PFSK-1 (cell line): ENCODE results near the gene TIAM1.

Experiments used
- FOXP2 ChIP-seq: optimal IDR thresholded peaks from 2 replicates; pipeline ENCODE3; 2011; ENCODE audit warnings: borderline replicate concordance, control low read depth, inconsistent platforms; ENCODE audit not compliant: insufficient read depth; ENCODE audit errors: extremely low read length, extremely low read depth
- POLR2AphosphoS5 ChIP-seq: IDR thresholded peaks from 2 replicates; pipeline ENCODE4 v1.6.1; 2012; ENCODE audit warnings: low read depth, mild to moderate bottlenecking, control low read depth, low read length, moderate library complexity
- SIN3A ChIP-seq: IDR thresholded peaks from 2 replicates; pipeline ENCODE4 v1.6.1; 2012; ENCODE audit warnings: mild to moderate bottlenecking, low read length, moderate library complexity, borderline replicate concordance; ENCODE audit not compliant: insufficient read depth
- TAF1 ChIP-seq: IDR thresholded peaks from 2 replicates; pipeline ENCODE4 v1.6.1; 2012; ENCODE audit warnings: low read length, control low read depth, borderline replicate concordance; ENCODE audit not compliant: insufficient read depth
- TF ChIP-seq, protein P1 (sequence below), 2 experiments: IDR thresholded peaks; 2 replicates each; pipeline versions ENCODE4 v1.6.1 to v1.8.0; 2011 to 2012; ENCODE audit warnings: low read depth in 2 of 2, low read length in 2 of 2, control low read depth in 1 of 2, inconsistent platforms in 1 of 2, mild to moderate bottlenecking in 1 of 2, moderate library complexity in 1 of 2; ENCODE audit not compliant: insufficient read depth in 1 of 2

DNA sequence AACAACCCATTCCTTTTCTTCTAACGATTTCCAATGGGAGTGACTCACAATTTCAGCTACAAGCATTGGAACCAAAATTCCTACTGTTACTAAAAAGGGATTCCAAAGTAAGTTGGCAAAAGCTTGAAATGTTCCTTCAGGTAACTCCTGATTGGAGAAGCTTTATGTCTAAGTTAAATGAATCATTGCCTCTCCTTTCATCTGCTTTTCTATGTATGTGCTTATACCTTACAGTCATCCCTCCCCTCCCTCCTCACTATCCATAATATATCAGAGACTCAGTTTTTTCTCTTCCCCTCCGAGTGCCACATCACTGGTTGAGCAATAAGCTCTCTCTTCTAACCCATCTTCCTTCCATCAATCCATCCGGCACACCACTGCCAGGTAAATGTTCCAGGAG lies 86.8 kb downstream of the TIAM1 start:
- TF ChIP-seq, protein P1, sequence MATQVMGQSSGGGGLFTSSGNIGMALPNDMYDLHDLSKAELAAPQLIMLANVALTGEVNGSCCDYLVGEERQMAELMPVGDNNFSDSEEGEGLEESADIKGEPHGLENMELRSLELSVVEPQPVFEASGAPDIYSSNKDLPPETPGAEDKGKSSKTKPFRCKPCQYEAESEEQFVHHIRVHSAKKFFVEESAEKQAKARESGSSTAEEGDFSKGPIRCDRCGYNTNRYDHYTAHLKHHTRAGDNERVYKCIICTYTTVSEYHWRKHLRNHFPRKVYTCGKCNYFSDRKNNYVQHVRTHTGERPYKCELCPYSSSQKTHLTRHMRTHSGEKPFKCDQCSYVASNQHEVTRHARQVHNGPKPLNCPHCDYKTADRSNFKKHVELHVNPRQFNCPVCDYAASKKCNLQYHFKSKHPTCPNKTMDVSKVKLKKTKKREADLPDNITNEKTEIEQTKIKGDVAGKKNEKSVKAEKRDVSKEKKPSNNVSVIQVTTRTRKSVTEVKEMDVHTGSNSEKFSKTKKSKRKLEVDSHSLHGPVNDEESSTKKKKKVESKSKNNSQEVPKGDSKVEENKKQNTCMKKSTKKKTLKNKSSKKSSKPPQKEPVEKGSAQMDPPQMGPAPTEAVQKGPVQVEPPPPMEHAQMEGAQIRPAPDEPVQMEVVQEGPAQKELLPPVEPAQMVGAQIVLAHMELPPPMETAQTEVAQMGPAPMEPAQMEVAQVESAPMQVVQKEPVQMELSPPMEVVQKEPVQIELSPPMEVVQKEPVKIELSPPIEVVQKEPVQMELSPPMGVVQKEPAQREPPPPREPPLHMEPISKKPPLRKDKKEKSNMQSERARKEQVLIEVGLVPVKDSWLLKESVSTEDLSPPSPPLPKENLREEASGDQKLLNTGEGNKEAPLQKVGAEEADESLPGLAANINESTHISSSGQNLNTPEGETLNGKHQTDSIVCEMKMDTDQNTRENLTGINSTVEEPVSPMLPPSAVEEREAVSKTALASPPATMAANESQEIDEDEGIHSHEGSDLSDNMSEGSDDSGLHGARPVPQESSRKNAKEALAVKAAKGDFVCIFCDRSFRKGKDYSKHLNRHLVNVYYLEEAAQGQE (IDR thresholded peaks at IDR 0.05; ENCODE audit: insufficient read depth in 1 of 2, low read depth in 2 of 2, low read length in 2 of 2): no peak
- TF ChIP-seq POLR2AphosphoS5: no peak
- no peak for TF ChIP-seq TAF1
- no peak for TF ChIP-seq SIN3A
- no peak for TF ChIP-seq FOXP2
